HL-60/S4 (cell line): ENCODE results near the gene GP1BB.

Experiments
- in situ Hi-C: fragments of 300-500 bp; cut with MboI; formaldehyde crosslinking; loops from 2 replicates; pipeline ENCODE4 v1.14.3; 2022; ENCODE audit warnings: low sequenced_read_pairs

The GP1BB gene

GRCh38 chr22:19764636-19765476 lies 41.5 kb downstream of the GP1BB start:
- in situ Hi-C loops: no loop called here

- in situ Hi-C loops: no loop called here
Measured at GRCh38 chr22:19765477-19766239, 42.3 kb downstream of the GP1BB start.

- in situ Hi-C loops: no loop called here
Measured at GRCh38 chr22:19766240-19766510, 42.8 kb downstream of the GP1BB start.

- in situ Hi-C loops: no loop called here
Measured at GRCh38 chr22:19766511-19767426, 43.4 kb downstream of the GP1BB start.

- in situ Hi-C loops: no loop called here
Measured at GRCh38 chr22:19767427-19768341, 44.3 kb downstream of the GP1BB start.

- in situ Hi-C loops: no loop called here
Measured at GRCh38 chr22:19769393-19769715, 46.0 kb downstream of the GP1BB start.

- in situ Hi-C loops: no loop called here
Measured at GRCh38 chr22:19770349-19771220, 47.2 kb downstream of the GP1BB start.

- in situ Hi-C loops: no loop called here
Measured at GRCh38 chr22:19772422-19772672, 49.0 kb downstream of the GP1BB start.

GRCh38 chr22:19772673-19773469 lies 49.5 kb downstream of the GP1BB start:
- in situ Hi-C loops: no loop called here

- in situ Hi-C loops: no loop called here
Measured at GRCh38 chr22:19773470-19774040, 50.2 kb downstream of the GP1BB start.
